GM12864 (cell line): ENCODE results near the gene UBQLNL.

ENCODE experiments used
- DNase-seq: peaks from one replicate; pipeline ENCODE4 v3.0.0-alpha.2; 2011; ENCODE audit warnings: low read depth
- H3K4me3 ChIP-seq: 2 replicates; pipeline ENCODE4 v1.5.1; 2011; ENCODE audit warnings: mild to moderate bottlenecking, low read depth, low read length, control low read depth
- TF ChIP-seq, protein P1 (sequence below): IDR thresholded peaks from 2 replicates; pipeline ENCODE4 v1.5.1; 2011; ENCODE audit warnings: low read depth, mild to moderate bottlenecking, moderate library complexity, low read length, control low read depth, inconsistent platforms; ENCODE audit errors: missing control alignments

Gene UBQLNL

GRCh38 chr11:5548440-5548839, 31.9 kb upstream of the UBQLNL start, which contains the start of gene OR52H1:
Gene OR52H1, minus strand, starts transcription at chr11:5548540. Its CDS starts 3,035 bp downstream, at chr11:5545505.
- H3K4me3 ChIP-seq, result no peak within 1 kb of the TSS
- DNase-seq, result no peak
- TF ChIP-seq, protein P1, sequence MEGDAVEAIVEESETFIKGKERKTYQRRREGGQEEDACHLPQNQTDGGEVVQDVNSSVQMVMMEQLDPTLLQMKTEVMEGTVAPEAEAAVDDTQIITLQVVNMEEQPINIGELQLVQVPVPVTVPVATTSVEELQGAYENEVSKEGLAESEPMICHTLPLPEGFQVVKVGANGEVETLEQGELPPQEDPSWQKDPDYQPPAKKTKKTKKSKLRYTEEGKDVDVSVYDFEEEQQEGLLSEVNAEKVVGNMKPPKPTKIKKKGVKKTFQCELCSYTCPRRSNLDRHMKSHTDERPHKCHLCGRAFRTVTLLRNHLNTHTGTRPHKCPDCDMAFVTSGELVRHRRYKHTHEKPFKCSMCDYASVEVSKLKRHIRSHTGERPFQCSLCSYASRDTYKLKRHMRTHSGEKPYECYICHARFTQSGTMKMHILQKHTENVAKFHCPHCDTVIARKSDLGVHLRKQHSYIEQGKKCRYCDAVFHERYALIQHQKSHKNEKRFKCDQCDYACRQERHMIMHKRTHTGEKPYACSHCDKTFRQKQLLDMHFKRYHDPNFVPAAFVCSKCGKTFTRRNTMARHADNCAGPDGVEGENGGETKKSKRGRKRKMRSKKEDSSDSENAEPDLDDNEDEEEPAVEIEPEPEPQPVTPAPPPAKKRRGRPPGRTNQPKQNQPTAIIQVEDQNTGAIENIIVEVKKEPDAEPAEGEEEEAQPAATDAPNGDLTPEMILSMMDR, result no peak

DNA sequence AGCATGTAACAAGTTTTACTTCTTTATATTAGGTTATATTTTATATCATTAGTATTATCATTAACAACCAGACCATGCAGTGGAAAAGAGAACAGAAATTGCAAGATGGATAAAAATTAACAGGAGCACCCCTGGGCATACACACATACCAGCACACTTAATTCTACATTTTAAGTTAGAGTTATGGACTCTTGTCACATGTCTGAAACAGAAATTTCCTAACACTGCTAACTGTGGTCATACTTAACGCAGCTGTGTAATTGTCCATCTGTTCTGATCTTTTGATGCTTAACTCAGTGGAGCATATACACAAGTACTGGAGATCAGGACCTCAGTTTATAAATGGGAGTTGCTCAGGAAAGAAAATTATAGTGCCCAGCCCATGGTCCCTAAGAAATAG, 31.5 kb upstream of the UBQLNL start:
- DNase-seq, result no peak
- no peak overlapping the region for H3K4me3 ChIP-seq
- TF ChIP-seq, protein P1, result no peak

GRCh38 chr11:5546457-5546856, 30.0 kb upstream of the UBQLNL start:
- H3K4me3 ChIP-seq, result no peak overlapping the region
- TF ChIP-seq, protein P1, result no peak
- DNase-seq, result no peak

- TF ChIP-seq, protein P1, result no peak
- H3K4me3 ChIP-seq, result no peak overlapping the region
- no peak for DNase-seq
These were observed 24.9 kb upstream of the UBQLNL start for GRCh38 chr11:5541427-5541826.

- TF ChIP-seq, protein P1, result no peak
- H3K4me3 ChIP-seq, result no peak overlapping the region
- DNase-seq, result no peak
These were observed 20.0 kb upstream of the UBQLNL start for GRCh38 chr11:5536482-5536881.

GRCh38 chr11:5534046-5534445, 17.5 kb upstream of the UBQLNL start:
- DNase-seq, result no peak
- H3K4me3 ChIP-seq, result no peak overlapping the region
- TF ChIP-seq, protein P1, result no peak

- no peak overlapping the region for H3K4me3 ChIP-seq
- DNase-seq, result no peak
- TF ChIP-seq, protein P1, result no peak
These were observed 14.7 kb upstream of the UBQLNL start for GRCh38 chr11:5531053-5531831.
